Measurements from ENCODE around the gene ABCB10.

- TF ChIP-seq CTCF (IDR thresholded peaks at IDR 0.05) (no peak), TCF7L2 (IDR thresholded peaks at IDR 0.05; ENCODE audit: low read depth, low read length) (no peak), SIN3A (IDR thresholded peaks at IDR 0.05; ENCODE audit: borderline replicate concordance, insufficient read depth, low read depth, low read length) (no peak)
Observed at GRCh38 chr1:229535230-229535629, 23.3 kb downstream of the ABCB10 start.
